OCI-LY1 (cell line): Measurements from ENCODE around the gene ZNF71.

Experiments used
- H2AFZ ChIP-seq: fragments of 200-600 bp; sonication (generic), shearing (Covaris generic); 2 replicates; pipeline ENCODE4 v1.6.0; 2014; ENCODE audit warnings: antibody characterized with exemption, mild to moderate bottlenecking, low read length
- H3F3A ChIP-seq: fragments of 200-600 bp; sonication (generic), shearing (Covaris generic); 2 replicates; pipeline ENCODE4 v1.6.0; 2014; ENCODE audit warnings: mild to moderate bottlenecking, antibody characterized with exemption, low read length, moderate library complexity; ENCODE audit not compliant: insufficient read depth
- H3K27ac ChIP-seq: fragments of 200-600 bp; sonication (generic); 2 replicates; pipeline ENCODE4 v1.5.1; 2014; ENCODE audit warnings: low read length, mixed run types, mild to moderate bottlenecking, low read depth; ENCODE audit not compliant: poor library complexity, severe bottlenecking
- H3K27me3 ChIP-seq: fragments of 200-600 bp; sonication (generic); 2 replicates; pipeline ENCODE4 v1.6.0; 2014; ENCODE audit warnings: antibody characterized with exemption, mild to moderate bottlenecking, low read length, moderate library complexity; ENCODE audit not compliant: insufficient read depth
- H3K36me3 ChIP-seq: fragments of 200-600 bp; sonication (generic); 2 replicates; pipeline ENCODE4 v1.6.1; 2014; ENCODE audit warnings: mild to moderate bottlenecking, antibody characterized with exemption, low read length, moderate library complexity, mixed read lengths; ENCODE audit not compliant: insufficient read depth
- H3K4me1 ChIP-seq: fragments of 200-600 bp; sonication (generic); 2 replicates; pipeline ENCODE4 v1.5.1; 2014; ENCODE audit warnings: mild to moderate bottlenecking, low read length, moderate library complexity; ENCODE audit not compliant: insufficient read depth, severe bottlenecking
- H3K4me2 ChIP-seq: fragments of 200-600 bp; sonication (generic), shearing (Covaris generic); 2 replicates; pipeline ENCODE4 v1.6.1; 2014; ENCODE audit warnings: low read length
- H3K4me3 ChIP-seq: fragments of 200-600 bp; sonication (generic); 2 replicates; pipeline ENCODE4 v1.5.1; 2014; ENCODE audit warnings: low read length, low read depth, mild to moderate bottlenecking, mixed read lengths; ENCODE audit not compliant: poor library complexity, severe bottlenecking
- H3K79me2 ChIP-seq: fragments of 200-600 bp; shearing (Covaris generic); 2 replicates; pipeline ENCODE4 v1.6.1; 2016; ENCODE audit warnings: mixed run types, low read length, mixed read lengths; ENCODE audit not compliant: insufficient read depth
- H3K9ac ChIP-seq: fragments of 200-600 bp; sonication (generic), shearing (Covaris generic); 2 replicates; pipeline ENCODE4 v1.6.1; 2014; ENCODE audit warnings: mild to moderate bottlenecking, low read length, mixed read lengths
- H3K9me2 ChIP-seq: fragments of 200-600 bp; sonication (generic), shearing (Covaris generic); 2 replicates; pipeline ENCODE4 v1.6.1; 2014; ENCODE audit warnings: low read depth, mild to moderate bottlenecking, low read length, mixed read lengths
- H3K9me3 ChIP-seq: fragments of 200-600 bp; shearing (Covaris generic); 2 replicates; pipeline ENCODE4 v1.6.1; 2014; ENCODE audit warnings: low read length, mixed read lengths
- H4K20me1 ChIP-seq: fragments of 200-600 bp; sonication (generic), shearing (Covaris generic); 2 replicates; pipeline ENCODE4 v1.6.0; 2016; ENCODE audit warnings: mild to moderate bottlenecking, low read length; ENCODE audit not compliant: insufficient read depth
- CTCF ChIP-seq: fragments of 200-600 bp; sonication (generic), shearing (Covaris generic); IDR thresholded peaks from 2 replicates; pipeline ENCODE4 v1.5.1; 2017; ENCODE audit warnings: mild to moderate bottlenecking, antibody characterized with exemption, low read length, moderate library complexity, mixed read lengths
- EZH2 ChIP-seq: fragments of 200-600 bp; sonication (generic), shearing (Covaris generic); IDR thresholded peaks from 2 replicates; pipeline ENCODE4 v1.8.0; 2017; ENCODE audit warnings: borderline replicate concordance, mixed run types, mild to moderate bottlenecking, antibody characterized with exemption, low read length, moderate library complexity, mixed read lengths

ZNF71 gene

DNA sequence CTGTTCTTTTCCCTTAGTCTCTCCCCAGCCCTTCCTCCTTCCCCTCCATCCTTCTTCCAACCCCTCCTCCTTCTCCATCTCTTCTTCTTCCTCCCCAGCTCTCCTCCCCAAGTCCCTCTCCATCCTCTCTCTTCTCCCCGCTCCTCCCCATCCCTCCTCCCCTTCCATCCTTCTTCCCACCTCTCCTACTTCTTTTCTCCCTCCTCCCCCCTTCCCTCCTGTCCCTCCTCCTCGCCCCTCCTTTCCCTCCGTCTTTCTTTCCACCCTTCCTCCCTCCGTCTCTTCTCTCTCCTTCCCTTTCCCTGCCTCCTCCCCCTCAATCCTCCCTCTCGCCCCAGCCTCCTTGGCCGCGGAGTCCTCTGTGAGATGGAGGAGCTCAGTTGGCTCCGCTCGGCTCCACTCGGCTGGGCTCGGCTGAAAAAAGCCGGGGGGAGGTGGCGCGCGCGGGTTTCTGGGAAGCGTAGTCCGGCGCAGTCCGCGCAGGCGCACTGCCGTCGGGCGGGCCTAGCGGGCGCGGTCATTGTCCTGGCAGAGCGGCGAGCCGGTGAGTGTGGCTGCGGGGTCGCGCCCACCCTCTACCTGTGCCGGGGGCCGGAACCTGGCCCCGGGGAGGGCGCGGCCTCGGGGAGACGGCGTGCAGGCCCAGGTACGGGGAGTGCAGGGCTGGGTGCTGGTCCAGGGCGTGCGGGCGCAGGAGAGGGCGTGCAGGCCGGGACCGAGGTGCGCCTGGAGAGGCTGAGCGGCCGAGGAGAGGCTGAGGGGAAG, at the start of gene ZNF71:
TSS of gene ZNF71 (plus strand) at position 520 of the 765 bp plus-strand sequence. CDS start 6,257 bp downstream, outside the sequence.
- Histone ChIP-seq H3K9me2 (no peaks in the 10 kb centered on the region), H3K36me3 (peaks cover 15% of the 10 kb centered on the region; the same call in 1 of the 2 replicates), H2AFZ (0 out of 2 replicates have a peak within 1 kb of the TSS, but pooled peaks have one; percentile 2), H3K4me2 (peak within 1 kb of the TSS; percentile 61), H3K4me1 (peaks cover 7% of the 10 kb centered on the region), H3K9ac (peak within 1 kb of the TSS; percentile 71), H3K27me3 (no peaks in the 10 kb centered on the region), H3F3A (no peaks in the 10 kb centered on the region), H3K79me2 (no peaks in the 10 kb centered on the region), H3K27ac (no peak within 1 kb of the TSS), H4K20me1 (no peaks in the 10 kb centered on the region), H3K4me3 (peak within 1 kb of the TSS; percentile 71), H3K9me3 (no peaks in the 10 kb centered on the region; the same call in 1 of the 2 replicates)
- TF ChIP-seq CTCF (no peak), EZH2 (no peak)

DNA sequence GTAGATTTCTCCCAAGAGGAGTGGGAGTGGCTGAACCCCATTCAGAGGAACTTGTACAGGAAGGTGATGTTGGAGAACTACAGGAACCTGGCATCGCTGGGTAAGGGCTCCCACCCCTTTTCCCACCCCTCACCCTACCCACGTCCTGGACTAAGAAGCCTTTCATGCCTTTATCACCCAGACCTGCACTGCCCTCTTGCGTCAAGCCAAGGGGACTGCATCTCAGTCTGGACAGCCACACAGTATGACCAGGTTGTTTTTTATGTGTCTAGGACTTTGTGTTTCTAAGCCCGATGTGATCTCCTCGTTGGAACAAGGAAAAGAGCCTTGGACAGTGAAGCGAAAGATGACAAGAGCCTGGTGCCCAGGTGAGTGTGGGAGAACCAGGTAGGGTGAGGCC, 47.6 kb upstream of the ZNF71 start:
- H3K27ac ChIP-seq = no peak overlapping the region
- H2AFZ ChIP-seq = no peak overlapping the region
- TF ChIP-seq CTCF (peak; percentile 61), EZH2 (no peak)
- H4K20me1 ChIP-seq = no peaks in the 10 kb centered on the region
- H3K4me2 ChIP-seq = no peak overlapping the region
- H3K4me3 ChIP-seq = no peak overlapping the region
- no peaks in the 10 kb centered on the region for H3K9me2 ChIP-seq
- H3K9ac ChIP-seq = no peak overlapping the region
- H3K36me3 ChIP-seq = no peaks in the 10 kb centered on the region
- no peaks in the 10 kb centered on the region for H3K4me1 ChIP-seq
- H3K27me3 ChIP-seq = no peaks in the 10 kb centered on the region
- H3K79me2 ChIP-seq = no peaks in the 10 kb centered on the region
- no peaks in the 10 kb centered on the region for H3K9me3 ChIP-seq
- H3F3A ChIP-seq = no peaks in the 10 kb centered on the region

DNA sequence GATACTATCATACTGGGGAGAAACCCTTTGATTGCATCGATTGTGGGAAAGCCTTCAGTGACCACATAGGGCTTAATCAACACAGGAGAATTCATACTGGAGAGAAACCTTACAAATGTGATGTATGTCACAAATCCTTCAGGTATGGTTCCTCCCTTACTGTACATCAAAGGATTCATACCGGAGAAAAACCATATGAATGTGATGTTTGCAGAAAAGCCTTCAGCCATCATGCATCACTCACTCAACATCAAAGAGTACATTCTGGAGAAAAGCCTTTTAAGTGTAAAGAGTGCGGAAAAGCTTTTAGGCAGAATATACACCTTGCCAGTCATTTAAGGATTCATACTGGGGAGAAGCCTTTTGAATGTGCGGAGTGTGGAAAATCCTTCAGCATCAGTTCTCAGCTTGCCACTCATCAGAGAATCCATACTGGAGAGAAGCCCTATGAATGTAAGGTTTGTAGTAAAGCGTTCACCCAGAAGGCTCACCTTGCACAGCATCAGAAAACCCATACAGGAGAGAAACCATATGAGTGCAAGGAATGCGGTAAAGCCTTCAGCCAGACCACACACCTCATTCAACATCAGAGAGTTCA, 40.7 kb upstream of the ZNF71 start:
- Histone ChIP-seq H3K27me3 (no peaks in the 10 kb centered on the region), H3K36me3 (no peaks in the 10 kb centered on the region), H3K4me2 (no peak overlapping the region), H3K9ac (no peak overlapping the region), H3F3A (no peaks in the 10 kb centered on the region), H3K27ac (no peak overlapping the region), H3K9me3 (peaks cover 11% of the 10 kb centered on the region), H3K4me3 (no peak overlapping the region), H2AFZ (no peak overlapping the region), H3K4me1 (no peaks in the 10 kb centered on the region), H3K9me2 (no peaks in the 10 kb centered on the region), H4K20me1 (no peaks in the 10 kb centered on the region), H3K79me2 (no peaks in the 10 kb centered on the region)
- TF ChIP-seq EZH2 (no peak), CTCF (no peak)
